GM18870 (cell line): ENCODE data around the gene TPK1.

ENCODE experiments used
- ATAC-seq: cut with Tn5 transposase; IDR thresholded peaks from one replicate; pipeline ENCODE4 v1.9.1; 2021; ENCODE audit warnings: moderate library complexity; ENCODE audit not compliant: unreplicated experiment

TPK1 gene

DNA sequence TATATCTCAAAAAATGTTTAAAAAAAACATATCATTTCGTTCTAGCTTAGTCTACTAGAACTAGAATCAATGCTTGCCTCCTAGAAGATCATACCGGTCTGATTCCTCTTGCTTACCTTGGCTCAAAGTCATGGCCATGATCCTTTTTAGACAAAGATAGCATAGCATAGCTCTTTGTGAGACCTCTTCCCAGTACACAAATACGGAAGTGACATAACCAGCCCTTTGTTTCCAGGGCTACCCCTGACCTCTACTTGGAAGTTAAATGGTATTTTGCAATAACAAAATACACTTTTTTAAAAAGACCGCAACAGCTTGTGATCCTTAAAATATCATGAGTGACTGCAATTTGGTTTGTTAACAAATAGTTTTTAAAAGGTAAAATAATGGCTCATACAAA, 301.7 kb downstream of the TPK1 start:
- ATAC-seq = no peak

DNA sequence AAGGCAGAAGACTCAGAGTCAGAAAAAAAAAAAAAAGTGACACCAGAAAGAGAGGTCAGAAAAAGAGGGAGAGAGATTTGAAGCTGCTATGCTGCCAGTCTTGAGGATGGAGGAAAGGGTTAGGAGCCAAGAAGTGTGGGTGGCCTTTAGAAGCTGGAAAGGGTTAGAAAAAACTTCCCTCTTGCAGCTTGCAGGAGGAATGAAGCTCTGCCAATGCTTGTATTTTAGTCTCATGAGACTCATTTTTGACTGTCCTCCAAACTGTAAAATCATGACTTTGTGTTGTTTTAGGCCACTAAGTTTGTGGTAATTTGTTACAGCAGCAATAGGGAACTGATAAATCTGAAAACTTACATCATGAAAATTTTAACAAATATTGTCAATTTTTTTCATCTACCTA, 304.7 kb downstream of the TPK1 start:
- ATAC-seq = no peak

DNA sequence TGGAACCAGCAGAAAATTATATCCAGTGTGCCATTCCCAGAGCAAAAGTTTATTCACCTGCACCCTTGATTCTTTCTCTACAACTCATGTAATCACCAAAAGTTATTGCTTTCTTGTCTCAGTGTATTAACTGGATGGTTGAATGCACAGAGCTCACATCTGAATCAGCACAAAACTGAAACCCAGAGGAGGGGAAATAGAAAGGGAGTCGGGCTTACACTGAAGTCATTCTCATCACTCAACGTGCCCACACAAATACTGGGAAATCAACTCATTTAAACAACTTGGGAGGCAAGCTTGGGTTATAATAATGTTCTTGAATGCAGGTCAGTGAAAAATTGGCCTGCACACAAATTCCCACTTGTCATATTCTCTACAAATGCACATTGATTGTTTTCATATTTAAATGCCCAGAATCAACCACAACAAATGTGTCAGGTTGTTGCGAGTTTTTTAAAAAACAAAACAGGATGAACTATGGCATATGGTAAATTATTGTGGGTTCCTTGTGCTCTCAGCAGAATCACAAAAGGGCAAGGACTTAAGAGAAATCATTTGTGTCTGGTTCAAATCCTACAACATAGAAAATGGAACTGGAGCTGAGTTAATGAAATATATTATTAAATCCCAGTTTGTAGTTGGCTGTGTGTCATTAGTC, 306.5 kb downstream of the TPK1 start:
- peak; percentile 100 for ATAC-seq

DNA sequence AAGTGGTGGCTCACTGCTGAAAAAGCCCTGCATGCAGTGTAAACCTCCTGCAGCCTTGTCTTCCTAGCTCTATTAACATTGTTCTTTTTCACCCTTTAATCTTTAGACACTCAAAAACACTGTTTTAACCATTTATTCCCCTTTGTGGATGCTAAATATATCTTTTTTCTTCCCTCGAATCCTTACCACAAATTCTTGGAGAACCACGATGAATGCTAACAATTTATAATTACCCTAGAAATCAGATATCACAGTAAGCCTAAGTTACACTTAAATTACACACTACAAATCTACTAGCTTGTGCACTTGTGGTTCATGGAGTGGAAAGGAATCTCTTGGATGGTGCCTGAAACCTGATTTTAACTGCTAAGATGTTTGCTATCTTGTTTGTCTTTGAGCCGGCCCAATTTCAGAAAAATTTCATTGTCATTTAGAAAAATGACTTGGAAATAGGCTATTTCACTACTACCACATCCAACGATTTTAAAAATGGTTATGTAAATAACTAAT, 307.3 kb downstream of the TPK1 start:
- no peak for ATAC-seq

DNA sequence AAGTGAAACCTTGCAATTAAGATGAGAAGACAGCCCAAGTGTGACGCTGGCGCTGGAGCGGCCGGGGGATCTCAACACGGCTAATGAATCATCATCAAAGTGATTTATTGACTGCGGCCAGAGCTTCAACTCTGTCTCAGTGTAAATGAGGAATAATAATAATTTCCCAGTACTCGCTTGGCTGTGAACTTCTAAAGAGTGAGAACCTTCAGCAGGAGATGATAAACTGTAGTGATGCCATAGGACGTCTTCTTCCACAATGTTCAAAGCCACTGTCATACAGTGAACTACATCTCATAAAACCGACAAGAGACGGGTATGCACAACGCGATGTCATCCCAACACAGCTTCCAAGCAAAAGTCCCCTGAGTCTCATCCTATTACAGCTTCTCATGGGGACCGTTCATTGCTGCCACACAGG, 308.8 kb downstream of the TPK1 start:
- ATAC-seq = no peak

DNA sequence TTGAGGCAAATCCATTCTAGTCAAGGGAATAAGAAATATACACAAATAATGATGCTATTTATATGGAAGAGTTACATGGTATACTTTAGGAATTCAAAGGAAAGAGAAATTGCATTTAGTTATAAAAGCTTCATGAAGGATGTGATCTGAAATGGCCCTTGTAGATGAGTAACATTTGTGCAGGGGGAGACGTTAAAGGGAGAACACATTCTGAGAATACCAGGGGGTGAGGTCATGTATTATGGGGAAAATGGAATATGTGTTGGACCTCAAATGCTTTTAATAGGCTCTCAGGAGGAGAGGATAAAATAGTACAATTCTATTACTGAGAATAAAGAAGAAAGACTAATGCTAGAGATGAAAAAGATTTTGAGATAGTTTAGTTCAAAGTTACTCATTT, 309.9 kb downstream of the TPK1 start:
- ATAC-seq = no peak

DNA sequence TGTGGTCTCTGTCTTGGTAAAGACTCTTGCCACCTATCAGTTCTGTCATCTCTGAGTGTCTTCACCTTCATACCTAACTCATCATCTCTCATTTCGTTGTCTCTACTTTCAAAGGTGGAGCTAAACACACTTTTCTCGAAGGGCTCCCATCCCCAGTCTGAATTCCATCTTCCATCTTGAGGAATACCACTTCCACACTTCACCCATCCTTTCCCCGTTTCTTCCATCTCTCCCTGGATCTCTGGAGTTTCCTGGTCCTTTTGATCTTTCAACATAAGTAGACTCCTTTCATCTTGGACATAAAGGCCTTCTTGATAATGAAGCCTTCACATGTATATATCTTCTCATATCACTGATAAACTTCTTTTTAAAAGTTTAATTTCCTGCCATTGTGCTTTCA, 311.6 kb downstream of the TPK1 start:
- no peak for ATAC-seq

DNA sequence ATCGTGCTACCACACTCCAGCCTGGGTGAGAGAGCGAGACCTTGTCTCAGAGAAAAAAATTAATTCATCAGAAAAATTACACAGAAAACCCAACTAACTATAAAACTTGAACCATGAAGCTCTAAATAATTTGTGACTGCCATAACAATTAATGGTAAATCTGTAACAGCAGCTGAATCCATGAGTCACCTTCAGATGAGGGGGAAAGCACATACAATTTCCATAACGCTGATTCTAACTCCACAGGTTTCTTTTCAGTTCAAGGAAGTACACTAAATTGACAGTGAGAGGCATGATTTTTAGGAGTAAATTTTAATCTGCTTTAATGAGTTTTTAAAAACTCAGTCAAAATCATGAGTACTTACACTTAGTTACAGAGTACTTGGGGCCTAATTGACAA, 312.2 kb downstream of the TPK1 start:
- no peak for ATAC-seq

DNA sequence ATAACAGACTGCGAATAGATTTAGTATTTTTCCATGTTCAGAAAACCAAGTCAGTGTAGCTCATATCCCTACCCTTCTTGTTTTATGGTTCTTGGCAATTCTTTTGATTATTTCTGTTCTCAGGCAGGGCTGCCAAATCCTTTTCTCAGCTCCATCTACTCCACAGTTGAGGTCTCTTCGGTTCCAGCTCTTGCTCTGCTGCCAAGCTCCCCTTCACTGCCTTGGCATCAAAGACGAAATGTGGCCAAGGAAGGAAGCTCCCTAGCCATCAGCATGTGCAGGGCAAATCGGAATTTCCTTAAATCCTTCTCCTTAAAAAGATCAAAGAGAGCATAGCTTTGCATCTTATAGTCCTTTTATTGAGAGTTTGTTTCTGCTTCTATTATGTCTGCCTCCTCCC, 315.9 kb downstream of the TPK1 start:
- ATAC-seq = no peak

DNA sequence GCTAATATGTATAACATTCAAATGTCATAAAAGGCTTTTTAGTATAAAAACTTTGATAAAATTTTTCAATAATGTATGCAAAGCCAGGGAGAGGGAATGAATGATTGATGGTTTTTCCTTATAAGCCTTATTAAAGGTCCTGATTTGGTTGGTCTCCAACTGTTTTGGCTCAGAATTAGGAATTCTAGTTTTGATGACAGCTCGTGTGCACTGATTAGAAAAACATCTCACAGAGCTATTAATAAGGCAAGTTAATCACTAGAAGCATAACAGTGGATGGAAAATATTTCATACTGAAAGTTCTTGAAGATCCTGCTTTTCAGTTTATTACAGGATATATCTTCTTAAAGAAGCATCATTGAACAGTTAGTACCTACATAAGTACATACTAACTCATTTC, 317.5 kb downstream of the TPK1 start:
- ATAC-seq = no peak

DNA sequence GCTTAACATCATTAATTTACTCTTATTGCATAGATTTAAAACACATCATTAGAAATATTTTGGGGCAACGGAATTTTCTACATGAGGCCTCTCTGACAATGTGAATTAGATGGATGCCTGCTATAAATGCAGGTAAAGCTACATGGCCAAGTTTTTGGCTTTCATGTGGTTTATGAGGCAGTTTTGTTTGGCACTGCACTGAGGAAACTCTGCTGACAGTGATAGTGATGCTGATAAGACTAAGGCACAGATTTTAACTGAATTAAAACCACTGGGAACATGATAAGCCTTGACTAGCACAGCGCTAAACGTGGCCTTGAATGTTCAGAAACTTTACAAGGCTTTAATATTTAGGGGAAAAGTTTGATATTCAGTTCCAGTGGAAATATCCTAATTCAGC, 318.1 kb downstream of the TPK1 start:
- ATAC-seq = no peak

DNA sequence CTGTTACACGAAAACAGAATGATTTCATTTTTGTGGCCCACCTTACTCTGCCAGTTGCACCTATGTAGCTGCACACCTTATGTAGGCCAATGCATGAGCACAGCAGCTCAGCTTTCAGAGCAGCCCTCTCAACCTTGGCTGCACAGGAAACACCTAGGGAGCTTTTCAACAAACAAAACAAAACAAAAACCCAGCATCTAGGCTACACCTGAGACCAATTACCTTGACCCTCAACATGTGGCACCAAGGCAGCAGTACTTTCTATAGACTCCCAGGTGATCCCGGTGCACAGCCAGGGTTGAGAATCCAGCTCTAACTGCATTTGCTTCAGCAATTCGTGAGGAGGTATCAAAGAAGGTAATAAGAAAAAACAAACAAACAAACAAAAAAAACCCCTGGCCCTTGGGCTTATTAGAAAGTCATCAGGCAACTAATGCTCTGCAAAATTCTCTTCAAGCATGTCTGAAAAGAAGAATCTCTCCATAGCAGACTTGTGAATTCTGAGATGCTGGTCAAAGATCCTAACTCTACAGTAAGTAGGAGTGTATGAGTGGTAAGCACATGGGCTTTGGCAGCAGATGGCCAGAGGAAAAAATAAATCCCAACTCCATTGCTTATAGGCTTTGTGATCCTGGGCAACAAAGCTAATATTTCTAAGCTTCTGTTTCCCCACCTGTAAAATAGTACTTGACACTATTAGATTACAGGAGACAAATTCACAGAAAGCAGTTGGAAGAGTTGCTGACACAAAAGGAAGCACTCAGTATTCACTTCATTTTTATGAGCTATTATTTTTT, 318.9 kb downstream of the TPK1 start:
- ATAC-seq = no peak

DNA sequence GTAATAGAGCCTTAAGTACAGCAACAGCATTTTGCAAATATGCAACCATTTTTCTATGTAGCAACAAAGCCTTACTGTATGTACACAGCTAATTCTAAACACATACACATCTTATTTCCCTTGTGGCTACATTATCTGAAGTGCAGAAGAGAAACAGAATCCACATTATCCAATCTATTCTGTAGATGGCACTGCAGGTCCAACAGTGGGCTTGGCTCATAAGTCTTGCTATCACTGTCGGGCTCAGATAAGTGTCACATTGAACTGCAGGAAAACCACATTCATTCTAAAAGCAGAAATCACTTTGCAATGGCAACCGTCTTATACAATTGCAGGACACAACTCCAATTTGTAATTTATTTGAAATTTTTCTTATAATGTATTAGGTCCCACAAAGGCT, 322.5 kb downstream of the TPK1 start:
- peak; percentile 41 for ATAC-seq

DNA sequence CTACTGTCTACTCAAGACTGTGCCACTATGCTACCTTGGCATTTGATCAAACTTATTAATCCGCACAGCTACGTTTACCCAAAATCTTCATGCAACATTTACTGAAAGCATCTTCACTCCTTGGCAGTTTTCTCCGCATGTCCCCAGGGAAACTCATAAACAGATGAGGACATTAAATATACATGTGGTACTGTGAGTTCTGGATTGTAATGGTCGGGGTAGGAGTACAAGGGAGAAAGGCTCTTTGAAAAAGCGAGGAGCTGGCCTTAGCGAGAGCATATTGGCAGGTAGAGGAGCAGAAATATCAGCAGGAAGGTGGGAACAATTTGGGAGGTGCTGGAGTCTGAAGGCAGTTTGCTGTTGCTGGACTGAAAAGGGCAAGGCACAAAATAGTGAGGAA, 325.2 kb downstream of the TPK1 start:
- no peak for ATAC-seq

DNA sequence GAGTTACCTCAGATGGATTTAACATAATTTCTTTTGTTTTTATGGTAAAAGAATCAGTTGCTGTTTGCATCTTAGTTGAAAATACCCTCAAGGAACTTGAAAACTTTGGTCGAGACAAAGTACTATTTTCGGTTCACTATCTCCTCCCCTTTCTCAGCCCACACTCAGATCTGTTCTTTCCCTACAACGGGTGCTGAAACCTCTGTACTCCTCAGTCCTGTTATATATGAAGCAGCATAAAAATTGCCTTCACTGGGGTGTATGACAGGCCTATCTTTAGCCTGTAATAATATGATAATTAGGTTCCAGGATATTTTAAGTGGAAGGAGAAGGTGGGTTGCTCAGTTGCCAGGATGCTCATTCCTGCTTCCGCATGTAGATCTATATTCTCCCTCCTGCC, 327.2 kb downstream of the TPK1 start:
- peak; percentile 95 for ATAC-seq

DNA sequence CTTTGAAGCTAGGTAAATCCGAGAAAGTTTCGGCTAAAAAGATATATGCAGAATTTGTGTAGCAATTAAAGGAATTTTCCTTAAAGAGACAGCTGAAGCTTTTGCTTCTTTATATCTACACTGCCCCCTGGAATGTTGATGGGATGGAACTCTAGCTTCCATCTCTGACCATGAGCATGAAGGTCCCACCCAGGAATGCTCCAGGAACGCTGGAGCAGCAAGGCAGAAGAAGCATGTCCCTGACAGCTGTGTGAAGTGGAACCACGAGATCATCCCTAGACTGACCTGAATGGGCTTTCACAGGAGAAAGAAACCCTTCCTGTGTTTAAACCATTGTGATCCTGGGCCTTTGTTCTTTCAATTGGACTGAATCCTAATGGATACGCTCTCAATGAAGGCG, 332.6 kb downstream of the TPK1 start:
- no peak for ATAC-seq

DNA sequence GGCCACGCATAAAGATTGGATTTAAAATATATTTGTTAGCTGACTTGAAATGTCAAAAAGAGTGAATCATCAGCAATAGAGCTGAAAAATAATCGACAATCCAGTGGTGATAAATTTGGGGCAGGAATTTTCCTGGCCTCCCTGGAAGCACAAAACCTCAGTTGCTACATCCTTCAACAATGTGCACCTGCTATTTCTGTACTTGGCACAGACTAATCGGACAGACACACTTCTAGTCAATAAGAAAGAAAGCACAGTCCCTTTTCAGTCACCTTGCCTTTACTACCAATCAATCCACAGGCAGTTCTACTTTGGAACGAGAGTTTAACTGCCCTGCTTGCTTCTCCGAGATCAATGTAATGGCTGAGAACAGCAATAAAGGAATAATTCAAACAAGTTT, 335.6 kb downstream of the TPK1 start:
- no peak for ATAC-seq

DNA sequence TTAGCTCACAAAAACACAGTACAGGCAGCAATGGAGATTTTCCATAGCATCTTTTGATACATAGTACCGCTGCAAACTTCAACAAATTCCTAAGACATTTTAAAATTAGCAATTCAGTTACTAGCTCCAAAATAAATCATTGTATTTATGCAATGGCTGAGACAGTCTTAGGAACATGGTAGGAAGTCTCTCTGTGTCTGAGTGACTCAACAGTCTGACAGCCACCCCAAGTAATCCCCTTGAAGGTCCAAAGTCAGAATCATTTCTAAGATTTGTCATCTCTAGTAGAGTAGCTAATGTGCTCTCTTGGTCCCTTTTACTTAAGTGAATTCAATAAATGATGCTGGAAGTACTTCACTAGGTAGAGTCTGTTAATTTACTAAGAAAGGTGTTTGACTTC, 338.6 kb downstream of the TPK1 start:
- no peak for ATAC-seq

DNA sequence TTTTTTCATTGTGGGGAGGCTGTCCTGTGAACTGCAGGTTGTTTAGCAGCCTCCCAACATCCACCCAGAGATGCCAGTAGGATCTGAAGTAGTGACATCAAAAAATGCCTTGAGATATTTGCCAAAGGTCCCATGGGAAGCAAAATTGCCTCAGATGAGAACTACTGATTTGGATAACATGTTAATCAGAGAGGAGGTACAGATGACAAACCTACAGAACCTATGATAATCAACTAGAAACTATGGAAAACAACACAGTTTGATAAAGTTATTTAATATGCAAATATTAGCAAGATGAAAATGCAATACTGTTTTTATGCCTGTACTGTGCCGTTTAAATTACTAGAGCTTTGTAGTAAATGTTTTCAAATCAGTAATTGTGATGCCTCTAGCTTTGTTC, 341.5 kb downstream of the TPK1 start:
- no peak for ATAC-seq

DNA sequence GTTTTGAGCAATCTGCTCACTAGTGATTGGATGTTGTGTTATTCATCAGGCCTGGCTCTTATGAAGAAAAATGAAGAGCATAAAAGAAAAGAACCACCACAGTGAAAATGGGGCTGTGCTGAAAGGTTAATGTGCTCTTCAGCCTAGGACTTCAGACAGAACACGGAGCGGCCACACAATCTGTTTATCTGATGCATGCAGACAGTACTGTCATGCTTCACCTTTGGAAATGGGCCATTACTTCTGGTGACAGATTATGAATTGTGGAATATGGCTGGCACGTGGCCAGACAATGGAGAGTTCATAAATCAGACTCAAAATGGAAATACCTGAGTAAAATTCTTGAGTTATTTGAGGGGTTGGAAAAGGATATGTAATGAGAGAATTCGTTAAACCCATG, 346.3 kb downstream of the TPK1 start:
- no peak for ATAC-seq

DNA sequence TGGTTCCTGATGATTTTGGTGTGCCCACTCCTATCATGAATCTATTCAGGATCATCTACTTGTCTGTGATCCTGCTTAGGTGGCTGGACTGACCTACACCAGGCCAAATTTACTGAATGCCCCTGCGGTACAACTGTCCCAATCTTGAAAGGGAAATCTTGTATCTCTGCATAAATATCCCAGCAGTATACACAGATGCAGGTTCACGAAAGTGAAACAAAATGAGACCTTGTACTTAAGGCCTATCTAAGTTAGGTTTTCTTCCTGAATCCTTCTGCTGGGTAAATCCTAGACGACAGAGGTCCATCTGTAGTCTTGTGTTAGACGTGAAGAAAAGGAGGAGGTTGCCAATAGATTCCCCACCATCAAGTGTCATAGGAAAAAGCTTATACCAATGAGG, 346.9 kb downstream of the TPK1 start:
- ATAC-seq = no peak

DNA sequence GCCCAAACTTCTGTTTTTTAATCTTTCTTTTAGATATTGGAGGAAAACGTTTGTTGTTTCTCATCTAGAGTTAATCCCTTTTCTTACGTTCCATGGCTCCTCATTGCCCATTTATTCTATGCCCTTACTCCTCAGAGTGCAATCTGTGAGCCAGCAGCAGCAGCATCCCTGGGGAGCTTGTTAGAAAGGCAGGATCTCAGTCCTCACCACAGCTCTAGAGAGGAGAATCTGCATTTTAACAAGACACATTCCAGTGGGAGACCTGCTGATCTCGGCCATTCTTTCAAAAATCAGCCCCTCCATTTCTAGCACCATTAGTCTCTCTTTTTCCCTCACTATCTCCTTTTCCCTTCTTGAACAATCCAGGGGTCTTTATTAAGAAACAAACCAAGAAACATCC, 348.0 kb downstream of the TPK1 start:
- ATAC-seq = no peak

DNA sequence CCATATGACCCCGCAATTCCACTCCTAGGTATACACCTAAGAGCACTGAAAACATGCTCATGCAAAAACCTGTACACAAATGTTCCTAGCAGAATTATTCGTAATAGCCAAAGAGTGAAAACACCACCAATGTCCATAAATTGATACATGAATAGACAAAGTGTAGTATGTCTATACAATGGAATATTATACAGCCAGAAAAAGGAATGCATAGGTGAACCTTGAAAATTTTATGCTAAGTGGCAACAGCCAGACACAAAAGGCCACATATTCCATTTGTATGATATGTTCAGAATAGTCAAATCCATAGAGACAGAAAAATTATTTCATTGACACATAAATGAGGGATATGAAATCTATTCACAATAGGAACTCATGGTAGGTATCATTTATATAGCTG, 351.4 kb downstream of the TPK1 start:
- ATAC-seq = no peak
